Measurements from ENCODE around the gene CACNA1B.
"Not testable (repeated sequence)": the region's sequence is repeated elsewhere in the genome, so short reads cannot be mapped to it uniquely, and the experiment has no call there.

Gene CACNA1B

DNA sequence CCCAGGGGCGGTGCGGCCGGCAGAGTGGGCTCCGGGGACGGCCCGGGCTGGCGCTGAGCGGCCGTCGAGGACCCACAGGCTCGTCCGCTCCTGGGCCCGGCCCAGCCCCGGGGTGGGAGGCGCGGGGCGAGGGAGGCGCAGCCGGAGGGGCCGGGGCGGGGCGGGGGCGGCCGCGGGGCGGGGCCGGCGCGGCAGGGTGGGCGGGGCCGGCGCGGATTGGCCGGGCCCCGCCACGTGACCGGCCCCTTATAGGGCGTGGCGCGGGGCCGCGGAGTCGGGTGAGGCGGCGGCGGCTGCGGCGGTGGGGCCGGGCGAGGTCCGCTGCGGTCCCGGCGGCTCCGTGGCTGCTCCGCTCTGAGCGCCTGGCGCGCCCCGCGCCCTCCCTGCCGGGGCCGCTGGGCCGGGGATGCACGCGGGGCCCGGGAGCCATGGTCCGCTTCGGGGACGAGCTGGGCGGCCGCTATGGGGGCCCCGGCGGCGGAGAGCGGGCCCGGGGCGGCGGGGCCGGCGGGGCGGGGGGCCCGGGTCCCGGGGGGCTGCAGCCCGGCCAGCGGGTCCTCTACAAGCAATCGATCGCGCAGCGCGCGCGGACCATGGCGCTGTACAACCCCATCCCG lies at the start of gene CACNA1B:
Gene CACNA1B (plus strand): TSS at position 277 of the 617 bp plus-strand sequence. CDS start 152 bp downstream, at position 429.
- DNase-seq (ENCODE audit: low spot score): not testable (repeated sequence)

DNA sequence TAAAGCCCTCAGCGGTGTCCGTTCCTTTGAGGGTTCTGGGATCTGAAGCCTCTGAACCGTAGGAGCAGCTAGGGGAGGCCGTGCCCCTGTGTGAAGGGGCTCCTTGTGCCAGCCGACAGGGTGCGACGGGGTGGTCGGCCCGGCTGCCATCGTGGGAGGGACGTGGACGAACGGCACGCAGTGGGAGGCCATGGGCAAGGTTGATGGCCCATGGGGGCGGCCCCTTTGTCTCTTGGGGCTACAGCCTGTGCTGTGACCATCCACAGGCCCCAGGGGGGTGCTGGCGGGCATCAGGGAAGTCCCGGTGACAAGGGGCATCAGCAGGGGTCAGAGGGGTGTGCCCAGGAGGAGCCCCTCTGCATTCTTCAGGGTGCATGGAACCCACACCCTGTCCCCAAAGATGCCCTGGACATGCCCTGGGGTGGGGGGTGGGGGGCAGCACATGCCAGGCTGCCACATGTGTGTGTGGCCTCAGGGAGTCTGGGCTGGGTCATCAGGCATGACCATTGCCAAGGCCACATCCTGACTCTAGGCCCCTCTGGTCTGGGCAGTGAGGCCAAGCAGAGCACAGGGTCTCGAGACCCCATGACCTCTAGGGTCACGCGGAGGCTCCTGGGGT lies 49.6 kb upstream of the CACNA1B start:
- DNase-seq (ENCODE audit: low spot score): no peak

DNA sequence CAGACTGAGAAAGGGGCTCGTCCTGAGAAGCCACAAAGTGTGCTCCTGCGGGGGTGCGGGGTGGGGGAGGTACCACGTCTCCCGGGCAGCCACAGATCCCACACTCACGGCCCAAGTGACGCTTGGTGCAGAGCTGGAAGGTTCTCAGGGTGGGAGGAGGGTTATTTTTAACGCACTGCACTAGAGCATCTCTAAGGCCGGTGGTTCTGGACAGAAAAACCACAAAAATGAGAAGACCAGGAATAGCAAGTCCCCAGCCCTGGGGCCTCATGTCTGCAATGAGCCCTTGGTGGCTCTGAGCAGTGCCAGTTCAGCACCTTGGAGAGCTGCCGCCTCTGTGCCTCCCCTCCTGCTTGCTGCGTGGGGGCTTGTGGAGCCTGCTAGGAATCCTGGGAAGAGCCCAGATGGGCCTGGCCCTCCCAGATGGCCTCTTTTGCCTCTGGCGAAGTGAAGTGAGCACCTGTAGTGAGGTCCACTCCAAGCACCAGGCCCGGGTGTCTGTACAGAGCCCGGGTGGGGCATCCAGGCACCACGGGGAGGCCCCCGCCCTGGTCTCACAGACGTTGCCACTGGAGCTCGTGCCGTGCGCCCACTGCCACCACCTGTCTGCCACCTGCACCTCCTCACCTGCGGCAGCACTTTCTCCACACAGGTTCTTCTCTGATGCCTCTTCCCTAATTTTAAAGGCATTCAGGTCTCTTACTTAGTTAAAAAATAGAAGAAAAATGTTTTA lies 48.9 kb upstream of the CACNA1B start:
- no peak for DNase-seq (ENCODE audit: low spot score)

DNA sequence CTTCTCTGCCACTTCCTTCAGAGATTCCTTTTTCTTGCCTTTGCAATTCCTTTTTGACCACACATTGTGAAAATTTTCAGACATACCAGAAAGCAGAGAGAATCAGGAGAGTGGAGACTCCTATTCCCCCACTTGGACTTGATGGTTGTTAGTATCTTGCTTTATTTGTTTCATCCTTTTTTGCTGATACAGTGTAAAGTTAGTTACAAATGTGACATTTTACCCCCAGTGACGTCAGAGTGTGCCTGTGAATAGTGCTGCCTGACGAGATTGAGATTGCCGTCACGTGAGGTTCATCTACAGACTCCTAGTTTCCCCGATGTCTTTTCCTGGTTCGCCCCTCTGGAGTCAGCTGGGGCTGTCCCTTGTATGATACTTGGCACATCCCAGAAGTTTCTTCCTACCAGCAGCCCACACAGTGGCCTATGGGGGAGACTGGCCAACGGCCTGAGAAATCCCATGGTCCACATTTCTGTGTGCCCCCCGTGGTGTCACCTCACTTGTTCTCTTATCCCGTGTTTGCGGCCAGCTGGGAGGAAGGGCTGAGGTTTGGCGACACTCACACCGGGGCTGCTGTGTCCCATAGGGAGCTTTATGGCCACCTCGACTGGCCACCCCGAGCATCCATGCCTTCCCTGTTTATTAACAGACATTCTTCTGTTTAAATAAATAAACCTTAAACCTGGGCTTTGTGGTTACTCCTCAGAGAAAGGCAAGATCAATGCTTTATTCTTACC lies 48.2 kb upstream of the CACNA1B start:
- DNase-seq (ENCODE audit: low spot score): no peak

DNA sequence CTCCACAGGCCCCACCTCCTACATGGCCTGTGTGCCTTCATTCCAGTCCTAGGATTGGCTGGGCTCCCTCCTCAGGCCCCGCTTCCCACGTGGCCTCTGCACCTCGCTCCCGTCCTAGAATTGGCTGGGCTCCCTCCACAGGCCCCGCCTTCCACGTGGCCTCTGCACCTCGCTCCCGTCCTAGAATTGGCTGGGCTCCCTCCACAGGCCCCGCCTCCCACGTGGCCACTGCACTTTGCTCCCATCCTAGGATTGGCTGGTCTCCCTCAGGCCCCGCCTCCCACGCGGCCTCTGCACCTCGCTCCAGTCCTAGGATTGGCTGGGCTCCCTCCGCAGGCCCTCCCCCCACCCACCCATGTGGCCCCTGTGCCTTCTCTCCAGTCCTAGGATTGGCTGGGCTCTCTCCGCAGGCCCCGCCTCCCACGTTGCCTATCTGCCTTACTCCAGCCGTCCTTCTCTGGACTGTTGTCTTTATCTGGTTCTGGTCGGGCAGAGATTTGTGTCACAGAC lies 45.3 kb upstream of the CACNA1B start:
- DNase-seq (ENCODE audit: low spot score): no peak

DNA sequence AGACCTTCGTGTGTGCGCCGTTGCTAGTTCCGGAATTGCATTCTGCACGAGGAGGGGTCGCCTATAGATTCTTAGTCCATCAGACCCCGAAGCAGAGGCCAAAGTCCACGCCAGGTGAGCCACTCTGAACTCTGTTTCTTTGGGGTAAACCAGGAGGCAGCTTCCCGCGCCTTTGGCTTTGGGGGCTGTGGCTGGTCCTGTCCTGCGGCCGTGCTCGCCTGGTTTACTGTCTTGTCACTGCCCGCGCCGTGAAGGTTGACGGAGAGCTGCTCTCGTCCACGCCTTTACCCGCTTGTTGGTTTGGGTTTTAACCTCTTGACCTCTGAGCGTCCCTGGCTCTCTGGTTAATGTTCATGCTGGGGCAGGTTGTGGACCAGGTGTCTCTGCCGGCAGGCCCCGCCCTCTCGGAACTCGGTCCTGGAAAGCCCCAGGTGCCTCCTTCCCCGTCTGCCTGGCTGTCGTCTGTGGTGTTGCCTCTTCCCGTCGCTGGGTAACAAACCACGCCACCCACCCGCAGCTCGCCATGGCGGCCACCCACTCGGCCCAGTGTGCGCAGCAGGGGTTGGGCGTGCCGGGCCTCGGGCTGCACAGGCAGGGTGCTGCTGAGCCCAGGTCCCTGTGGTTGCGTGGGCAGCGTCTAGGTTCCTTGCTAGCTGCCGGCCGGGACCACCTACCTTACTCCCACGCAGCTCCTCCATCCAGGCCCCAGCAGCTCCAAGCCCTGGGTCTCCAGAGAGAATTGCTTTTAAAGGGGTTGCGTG lies 44.6 kb upstream of the CACNA1B start:
- DNase-seq (ENCODE audit: low spot score): no peak

DNA sequence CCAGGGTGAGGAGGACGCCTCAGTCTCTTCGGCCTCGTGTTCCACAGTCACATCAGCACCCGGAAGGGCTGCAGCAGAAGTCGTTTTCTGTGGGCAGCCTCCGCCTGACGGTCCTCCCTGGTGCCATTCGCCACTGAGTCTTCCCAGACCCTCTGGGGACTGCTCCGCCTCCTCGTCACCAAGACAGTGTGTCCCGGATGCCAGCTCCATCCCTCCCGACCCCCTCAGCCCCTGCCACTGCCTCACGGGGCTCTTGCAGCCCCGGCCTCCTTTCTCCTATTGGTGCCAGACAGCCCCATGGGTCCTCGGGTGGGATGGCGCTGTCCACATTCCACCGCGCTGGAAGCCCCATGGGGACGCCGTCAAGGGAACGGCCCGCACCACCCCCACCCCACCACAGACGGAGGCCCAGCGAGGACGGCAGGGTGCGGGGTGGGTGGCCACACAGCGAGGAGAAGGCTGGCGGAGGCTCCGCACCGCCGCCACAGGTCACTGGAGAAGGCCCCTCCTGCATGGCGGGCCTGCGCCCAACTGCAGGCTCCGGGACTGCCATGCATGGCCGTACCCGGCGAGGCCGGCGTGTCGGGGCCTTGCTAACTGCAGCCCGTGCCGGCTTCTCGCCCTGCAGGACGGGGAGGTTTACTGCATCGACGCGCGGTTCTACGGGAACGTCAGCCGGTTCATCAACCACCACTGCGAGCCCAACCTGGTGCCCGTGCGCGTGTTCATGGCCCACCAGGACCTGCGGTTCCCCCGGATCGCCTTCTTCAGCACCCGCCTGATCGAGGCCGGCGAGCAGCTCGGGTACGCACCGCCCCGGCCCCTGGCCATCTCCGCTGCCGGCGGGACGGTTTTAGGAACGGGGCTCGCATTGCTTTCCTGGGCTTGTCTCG lies 43.6 kb upstream of the CACNA1B start:
- DNase-seq (ENCODE audit: low spot score): no peak

DNA sequence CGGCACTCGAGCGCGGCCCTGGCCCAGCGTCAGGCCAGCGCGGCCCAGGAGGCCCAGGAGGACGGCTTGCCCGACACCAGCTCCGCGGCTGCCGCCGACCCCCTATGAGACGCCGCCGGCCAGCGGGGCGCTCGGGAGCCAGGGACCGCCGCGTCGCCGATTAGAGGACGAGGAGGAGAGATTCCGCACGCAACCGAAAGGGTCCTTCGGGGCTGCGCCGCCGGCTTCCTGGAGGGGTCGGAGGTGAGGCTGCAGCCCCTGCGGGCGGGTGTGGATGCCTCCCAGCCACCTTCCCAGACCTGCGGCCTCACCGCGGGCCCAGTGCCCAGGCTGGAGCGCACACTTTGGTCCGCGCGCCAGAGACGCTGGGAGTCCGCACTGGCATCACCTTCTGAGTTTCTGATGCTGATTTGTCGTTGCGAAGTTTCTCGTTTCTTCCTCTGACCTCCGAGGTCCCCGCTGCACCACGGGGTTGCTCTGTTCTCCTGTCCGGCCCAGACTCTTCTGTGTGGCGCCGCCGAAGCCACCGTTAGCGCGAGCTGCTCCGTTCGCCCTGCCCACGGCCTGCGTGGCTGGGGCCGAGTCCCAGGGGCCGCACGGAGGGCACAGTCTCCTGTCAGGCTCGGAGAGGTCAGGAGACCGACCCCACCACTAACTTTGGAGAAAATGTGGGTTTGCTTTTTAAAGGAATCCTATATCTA lies 42.6 kb upstream of the CACNA1B start:
- DNase-seq (ENCODE audit: low spot score): no peak

DNA sequence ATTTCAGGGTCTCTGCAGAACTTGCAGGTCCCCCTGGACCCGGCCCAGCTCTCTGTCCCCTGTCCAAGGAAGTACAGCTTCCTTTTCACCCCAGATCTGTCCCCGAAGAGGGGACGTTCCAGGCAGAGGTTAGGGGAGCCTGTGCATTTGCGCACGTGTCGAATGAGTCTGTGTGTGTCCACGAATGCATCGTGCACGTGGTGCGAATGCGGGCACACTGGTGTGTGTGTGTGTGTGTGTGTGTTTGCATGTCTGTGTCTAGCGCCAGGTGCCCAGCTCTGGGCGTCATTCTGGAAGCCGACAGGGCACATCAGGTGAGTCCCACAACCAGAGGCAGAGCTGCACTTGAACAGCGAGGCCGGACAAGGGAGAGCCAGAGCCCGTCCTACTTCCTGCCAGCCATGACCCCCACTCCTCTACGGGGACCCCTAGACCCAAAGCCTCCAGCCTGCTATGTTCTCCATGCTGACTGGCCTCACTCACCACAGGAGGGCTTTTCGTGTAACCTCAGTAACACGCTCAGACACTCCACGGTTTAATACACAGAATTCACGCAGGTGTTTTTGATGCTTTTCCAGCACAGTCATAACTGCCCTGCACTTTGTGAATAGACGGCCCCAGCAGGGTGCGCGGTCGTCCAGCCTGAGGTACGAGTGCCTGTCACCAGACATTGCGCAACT lies 41.3 kb upstream of the CACNA1B start:
- no peak for DNase-seq (ENCODE audit: low spot score)

DNA sequence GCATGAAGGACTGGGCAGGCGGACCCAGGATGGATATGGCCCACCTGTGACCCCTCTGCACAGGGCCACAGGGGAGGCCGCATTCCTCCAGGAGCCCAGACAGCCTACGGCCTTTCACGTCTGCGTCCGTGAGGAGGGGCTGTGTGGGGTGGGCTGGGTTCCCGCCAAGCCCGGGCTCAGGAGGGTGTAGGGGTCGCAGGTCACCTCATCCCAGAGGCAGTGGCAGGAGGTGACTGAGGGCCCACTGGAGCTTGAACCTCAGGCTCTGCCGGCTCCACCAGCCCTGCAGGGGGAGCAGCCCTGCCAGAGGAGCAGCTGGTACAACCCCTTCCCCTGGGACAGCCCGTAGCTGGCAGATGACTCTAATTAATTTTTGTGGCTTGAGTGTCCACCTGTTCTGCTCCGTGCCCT lies 40.7 kb upstream of the CACNA1B start:
- DNase-seq (ENCODE audit: low spot score): no peak

DNA sequence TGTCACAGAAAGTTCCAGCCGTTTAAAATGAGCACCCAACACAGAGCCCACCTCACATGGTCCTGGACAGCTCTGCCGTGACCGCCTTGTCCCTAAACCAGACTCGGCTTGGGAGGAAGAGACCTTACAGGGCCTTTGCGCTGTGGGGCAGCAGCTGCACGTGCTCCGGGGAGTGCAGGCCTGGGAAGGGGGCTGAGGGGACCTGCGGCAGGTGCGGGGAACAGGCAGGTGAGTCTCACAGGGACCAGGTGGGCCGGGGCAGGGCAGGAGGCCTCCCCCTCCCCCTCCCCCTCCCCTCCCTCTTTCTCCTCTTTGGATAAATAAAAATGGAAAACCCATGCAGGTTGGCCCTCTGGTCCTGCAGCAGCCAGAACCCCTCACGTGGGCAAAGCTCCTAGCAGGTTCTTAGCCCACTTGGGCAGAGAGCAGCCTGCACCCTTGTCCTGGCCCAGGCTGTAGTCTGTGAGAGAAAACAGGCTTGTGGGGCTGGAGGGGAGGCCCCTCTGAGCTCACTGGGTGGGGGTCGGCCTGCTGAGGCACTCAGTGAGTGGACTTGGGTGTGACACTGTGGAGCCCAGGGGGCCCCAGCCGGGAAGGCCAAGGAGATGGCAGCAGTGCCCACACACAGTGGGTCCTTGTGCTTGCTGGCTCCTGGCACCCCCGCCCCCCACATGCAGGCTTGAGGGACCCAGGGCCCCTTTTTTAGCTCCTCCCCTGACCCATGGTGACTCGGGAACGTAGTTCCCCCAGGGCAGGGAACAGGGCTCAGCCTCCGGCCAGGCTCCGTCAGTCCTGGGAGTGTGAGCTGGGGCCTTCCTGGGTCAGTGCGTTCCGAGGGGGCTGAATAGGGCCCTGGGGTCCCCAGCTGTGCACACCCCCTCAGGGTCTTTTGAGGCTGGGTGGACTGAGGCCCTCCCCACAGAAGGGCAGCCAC lies 40.0 kb upstream of the CACNA1B start:
- DNase-seq (ENCODE audit: low spot score): no peak

DNA sequence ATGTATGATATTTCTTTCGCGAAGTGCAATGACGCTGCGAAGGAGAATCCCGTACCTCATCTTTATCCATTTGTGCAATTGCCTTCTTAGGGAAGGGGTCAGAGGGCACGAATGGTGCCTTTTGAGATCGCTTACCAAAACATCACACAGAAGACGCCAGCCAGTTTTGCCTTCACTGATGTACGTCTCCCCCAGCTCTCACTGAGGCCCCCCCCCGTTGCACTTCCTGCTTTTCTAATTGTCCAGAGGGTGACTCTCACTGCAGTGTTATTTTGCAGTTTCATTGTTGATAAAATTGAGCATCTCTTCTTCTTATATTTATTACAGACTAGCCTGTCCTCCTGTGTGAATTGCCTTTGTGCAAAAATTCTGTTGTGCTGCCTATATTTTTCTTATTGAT lies 39.0 kb upstream of the CACNA1B start:
- no peak for DNase-seq (ENCODE audit: low spot score)

DNA sequence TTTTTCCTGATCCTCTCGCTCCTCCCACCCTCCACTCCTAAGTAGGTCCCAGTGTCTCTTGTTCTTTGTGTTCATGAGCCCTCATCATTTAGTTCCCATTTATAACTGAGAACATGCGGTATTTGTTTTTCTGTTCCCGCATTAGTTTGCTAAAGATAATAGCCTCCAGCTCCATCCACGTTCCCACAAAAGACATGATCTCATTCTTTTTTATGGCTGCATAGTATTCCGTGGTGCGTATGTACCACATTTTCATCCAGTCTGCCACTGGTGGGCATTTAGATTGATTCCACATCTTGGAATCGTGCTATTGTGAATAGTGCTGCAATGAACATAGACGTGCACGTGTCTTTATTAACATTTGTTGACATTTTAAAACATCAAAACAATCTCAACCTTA lies 34.2 kb upstream of the CACNA1B start:
- DNase-seq (ENCODE audit: low spot score): no peak

DNA sequence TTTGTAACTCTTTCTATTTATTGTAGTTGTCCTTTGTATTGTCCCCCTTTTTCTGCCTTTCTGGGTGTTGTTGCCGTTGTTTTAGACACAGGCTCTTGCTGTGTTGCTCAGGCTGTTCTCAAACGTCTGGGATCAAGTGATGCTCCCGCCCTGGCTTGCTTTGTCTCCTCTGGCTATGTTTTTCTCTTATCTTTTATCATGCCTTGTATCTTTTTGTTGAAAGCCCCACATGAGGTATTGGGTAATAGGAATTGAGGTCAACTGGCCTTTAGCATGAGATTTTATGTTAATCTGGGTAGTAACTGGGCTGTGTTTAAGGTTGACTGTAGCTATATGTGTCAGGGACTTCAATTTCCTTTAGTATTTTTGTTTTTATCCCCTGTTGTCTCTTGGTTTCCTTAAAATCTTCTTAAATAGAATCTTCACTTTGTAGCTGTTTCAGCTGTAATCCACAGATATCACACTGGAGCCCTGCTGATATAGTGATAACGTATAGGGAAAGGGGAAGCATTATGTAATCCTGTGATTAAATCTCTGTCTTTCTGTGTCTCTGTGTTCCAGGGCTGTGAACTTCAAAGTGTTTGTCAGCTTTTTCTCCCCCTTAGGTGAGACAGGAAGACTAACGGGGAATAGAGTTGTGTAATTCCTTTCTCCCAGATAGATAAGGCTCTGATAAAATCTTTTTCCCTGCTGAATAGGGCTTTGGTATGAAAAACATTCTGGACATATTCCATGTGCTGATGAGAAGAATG lies 25.9 kb upstream of the CACNA1B start:
- no peak for DNase-seq (ENCODE audit: low spot score)

DNA sequence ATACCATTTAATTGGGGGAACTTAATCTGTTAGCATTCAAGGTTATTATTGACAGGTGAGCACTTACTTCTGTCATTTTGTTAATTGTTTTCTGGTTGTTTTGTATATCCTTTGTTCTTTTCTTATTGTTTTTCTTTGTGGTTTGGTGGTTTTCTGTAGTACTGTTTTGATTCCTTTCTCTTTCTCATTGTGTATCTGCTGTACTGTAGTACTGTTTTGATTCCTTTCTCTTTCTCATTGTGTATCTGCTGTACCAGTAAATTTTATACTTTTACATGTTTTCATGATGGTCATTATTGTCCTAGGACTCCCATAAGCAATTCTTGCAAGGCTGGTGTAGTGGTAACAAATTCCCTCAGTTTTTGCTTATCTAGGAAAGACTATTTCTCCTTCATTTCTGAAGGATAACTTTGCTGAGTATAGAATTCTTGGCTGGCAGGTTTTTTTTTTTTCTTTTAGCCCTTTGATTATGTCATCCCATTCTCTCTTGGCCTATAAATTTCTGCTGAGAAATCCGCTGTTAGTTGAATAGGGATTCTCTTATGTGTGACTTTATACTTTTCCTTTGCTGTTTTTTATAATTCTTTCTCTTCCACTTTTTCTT lies 24.1 kb upstream of the CACNA1B start:
- DNase-seq (ENCODE audit: low spot score): no peak

DNA sequence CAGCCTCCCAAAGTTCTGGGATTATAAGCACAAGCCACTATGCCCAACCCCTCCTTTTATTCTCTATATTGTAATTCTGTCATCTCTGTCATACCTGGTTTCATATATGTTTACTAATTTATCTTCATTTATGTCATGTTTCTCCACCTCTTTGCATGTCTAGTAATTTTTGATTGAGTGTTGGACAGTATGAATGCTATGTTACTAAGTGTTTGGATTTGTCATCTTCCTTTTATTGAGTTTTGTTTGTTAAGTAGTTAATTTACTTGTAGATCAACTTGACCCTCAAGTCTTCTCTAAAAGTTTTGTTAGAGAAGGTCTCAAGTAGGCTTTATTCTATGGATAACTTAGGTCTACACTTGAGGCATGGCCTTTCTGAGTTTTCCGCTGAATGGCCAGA lies 17.2 kb upstream of the CACNA1B start:
- DNase-seq (ENCODE audit: low spot score): no peak

DNA sequence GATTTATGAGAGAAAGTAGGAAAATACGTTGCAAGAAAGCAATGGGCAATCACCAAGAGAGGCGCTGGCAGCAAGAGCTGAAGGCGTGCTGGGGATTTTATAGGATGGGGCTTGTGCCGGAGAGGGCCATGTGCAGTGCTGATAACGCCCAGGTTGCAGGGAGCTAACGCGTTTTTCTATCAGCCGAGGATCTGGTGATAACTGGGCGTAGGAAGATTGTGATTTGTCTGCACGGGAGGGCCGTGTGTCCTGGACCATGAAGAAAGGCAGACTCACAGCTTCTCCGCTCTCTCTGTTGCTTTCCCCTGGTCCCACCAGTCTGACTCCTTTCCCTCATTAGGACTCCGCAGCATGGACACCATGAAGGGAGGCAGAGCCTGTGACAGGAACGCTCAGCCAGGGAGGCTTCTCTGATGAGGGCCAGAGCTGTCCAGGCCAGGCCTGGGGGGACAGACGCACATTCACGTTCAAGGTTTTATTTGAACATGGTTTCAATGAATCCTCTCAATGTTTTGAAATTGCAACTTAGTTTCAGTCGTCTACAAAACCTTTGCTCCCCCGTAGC lies 11.9 kb upstream of the CACNA1B start:
- DNase-seq (ENCODE audit: low spot score): no peak

Measured in NAMALWA (cell line).